ENCODE results near the gene PTGFRN. TPM values are rescaled to one million over a fixed set of nuclear protein-coding genes. Genes with fewer than 3 reads are reported as not detected.

PTGFRN gene
- total RNA-seq, 1 experiment from 2014 or later: 20.7 TPM

DNA sequence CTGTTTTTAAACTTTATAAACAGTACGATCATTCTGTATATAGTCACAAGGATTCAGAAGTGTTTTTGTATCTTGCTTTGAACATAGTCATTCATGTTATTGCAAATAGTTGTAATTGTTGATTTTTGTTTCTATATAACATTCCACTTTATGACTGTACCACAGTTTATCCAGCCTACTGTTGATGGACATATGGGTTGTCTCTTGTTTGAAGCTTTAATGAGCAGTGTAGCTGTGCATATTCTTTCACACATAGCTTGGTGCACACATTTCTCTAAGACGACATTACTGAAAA, 98.0 kb downstream of the PTGFRN start:
- DNase-seq (ENCODE audit: low read depth): no peak
- in situ Hi-C loops (cut with HindIII; ENCODE audit: low pct_unique_long_range_greater_than_20kb, low sequenced_read_pairs): no loop called here

DNA sequence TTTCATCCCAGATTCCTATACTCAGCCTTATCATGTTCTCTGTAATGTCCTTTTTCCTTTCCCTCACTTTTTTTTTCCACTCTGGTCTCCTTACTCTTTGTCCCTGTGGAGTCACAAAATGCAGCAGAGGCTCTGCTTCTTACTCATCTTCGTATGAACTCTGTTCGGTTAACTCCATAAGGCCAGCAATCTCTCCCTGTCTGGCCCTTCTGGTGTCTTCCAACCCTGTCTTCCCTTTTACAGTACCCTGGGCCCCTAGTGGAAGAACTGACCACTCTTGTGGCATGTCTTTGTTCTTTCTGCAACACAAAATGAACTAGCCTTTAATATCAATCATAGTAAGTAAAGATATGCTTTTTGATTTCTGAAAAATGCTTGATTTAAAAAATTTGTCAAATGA, 98.9 kb downstream of the PTGFRN start:
- in situ Hi-C loops (cut with HindIII; ENCODE audit: low pct_unique_long_range_greater_than_20kb, low sequenced_read_pairs): no loop called here
- no peak for DNase-seq (ENCODE audit: low read depth)

DNA sequence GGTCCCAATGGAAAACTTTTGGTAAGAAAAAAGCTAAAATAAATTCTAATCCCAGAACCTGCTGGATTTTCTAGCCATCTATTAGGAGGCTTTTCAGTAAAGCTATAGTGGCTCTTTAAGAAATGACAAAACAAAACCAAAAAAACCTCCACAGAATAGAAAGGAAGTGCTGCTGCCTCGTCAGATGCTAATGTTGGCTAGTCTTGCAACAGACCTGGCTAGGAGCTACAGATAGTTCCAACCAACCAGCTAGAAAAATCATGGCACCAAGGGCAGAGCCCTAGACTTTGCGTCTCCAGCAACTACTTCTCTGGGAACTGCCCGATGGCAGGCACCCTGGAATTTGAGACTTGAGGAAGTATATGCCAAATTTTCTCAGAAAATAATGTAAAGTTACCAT, 99.4 kb downstream of the PTGFRN start:
- in situ Hi-C loops (cut with HindIII; ENCODE audit: low pct_unique_long_range_greater_than_20kb, low sequenced_read_pairs): no loop called here
- no peak for DNase-seq (ENCODE audit: low read depth)

DNA sequence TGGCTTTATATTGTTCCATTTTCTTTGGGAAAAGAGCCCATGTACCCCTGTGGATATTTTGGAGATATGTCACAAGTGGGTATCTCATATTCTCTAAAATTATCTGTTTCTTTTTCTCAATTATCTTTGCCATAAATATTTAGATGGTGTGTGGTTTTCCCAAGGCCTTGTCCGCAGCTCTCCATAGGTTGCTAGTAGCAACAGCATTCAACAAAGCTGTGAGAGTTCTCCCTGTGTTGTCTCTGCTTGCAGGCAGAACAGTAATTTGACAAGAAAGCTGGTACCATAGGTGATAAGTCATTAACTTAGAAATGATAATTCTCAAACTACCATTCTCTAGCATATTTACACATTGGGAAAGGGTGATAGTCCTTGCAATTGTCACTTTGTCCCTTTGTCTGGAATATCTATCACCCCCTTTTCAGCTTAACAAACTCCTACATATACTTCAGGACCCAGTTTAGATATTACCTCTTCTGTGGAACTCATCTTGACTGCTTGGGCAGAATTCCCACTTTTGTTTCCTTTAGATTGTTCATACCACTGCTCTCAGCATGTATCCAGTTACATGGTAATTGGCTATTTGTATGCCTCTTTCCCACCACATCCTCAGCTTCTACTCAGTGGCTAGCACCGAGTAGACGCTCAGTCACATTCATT, 100.7 kb downstream of the PTGFRN start:
- DNase-seq (ENCODE audit: low read depth): no peak

DNA sequence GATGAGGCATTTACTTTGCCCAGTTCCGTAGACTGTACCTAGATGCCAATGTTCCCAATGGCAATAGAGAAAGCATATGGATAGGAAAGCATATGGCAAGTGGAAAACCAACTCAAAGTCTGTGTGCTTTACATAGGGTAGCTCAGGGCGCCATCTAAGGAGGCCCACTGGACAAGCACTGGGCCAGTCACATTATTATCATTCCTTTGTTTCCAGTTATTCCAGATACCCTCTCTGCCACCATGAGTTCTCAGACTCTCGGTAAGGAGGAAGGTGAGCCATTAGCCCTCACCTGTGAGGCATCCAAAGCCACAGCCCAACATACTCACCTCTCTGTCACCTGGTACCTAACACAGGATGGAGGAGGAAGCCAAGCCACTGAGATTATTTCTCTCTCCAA, 101.6 kb downstream of the PTGFRN start:
- no peak for DNase-seq (ENCODE audit: low read depth)
- in situ Hi-C loops (cut with HindIII; ENCODE audit: low pct_unique_long_range_greater_than_20kb, low sequenced_read_pairs): no loop called here

More for the DNA sequence above, 100.7 kb downstream of the PTGFRN start:
- in situ Hi-C loops (cut with HindIII; ENCODE audit: low pct_unique_long_range_greater_than_20kb, low sequenced_read_pairs): no loop called here

DNA sequence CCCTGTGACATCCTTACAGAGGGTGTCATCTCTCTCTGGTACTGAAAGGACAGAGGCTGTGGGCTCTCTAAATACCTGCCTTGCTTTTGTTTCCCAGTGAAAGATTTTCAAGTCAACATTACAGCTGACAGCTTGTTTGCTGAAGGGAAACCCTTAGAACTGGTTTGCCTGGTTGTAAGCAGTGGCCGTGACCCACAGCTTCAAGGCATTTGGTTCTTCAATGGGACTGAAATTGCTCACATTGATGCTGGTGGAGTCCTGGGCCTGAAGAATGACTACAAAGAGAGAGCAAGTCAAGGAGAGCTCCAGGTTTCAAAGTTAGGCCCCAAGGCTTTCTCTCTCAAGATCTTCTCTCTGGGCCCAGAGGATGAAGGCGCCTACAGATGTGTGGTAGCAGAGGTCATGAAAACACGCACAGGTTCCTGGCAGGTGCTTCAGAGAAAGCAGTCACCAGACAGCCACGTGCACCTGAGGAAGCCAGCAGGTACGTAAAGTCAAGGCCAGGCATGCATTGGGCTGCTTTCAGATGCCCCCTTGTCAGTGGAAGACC, 103.7 kb downstream of the PTGFRN start:
- in situ Hi-C loops (cut with HindIII; ENCODE audit: low pct_unique_long_range_greater_than_20kb, low sequenced_read_pairs): no loop called here
- no peak for DNase-seq (ENCODE audit: low read depth)

DNA sequence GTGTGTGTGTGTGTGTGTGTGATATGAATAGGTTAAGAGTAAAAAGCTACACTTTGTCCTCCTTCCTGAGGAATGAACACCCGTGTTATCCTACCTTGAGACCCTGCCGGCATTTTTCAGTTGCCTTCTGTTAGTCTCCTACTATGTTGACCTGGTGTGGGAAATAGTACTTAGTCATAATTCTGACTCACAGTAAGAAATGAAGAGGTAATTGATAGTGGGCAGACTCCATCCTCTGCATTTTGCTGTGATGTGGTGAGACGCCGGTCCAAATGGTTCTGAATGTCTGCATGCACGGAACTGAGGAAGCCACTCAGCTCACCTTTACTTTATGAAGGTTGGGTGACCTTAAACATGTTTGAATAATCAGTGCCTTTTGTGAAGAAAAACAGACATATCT, 104.5 kb downstream of the PTGFRN start:
- DNase-seq (ENCODE audit: low read depth): no peak
- in situ Hi-C loops (cut with HindIII; ENCODE audit: low pct_unique_long_range_greater_than_20kb, low sequenced_read_pairs): no loop called here

DNA sequence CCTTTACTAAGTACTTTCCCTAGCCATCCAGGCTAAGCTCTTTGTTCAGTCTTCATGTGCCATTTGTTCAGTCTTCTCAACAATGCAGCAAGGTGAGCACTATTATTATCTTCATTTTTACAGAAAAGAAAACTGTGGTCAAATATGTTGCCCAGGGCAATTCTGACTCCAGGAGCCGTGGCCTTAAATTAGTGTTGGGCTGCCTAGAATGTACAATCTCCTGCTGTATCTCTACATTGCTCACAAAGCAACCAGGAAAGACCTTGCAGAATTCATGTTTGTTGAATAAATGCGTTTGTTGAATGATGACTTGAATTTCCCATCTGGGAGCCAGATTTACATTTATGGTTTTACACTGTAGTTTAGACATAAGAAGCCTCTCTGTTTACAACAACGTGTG, 106.0 kb downstream of the PTGFRN start:
- DNase-seq (ENCODE audit: low read depth): no peak
- in situ Hi-C loops (cut with HindIII; ENCODE audit: low pct_unique_long_range_greater_than_20kb, low sequenced_read_pairs): no loop called here

DNA sequence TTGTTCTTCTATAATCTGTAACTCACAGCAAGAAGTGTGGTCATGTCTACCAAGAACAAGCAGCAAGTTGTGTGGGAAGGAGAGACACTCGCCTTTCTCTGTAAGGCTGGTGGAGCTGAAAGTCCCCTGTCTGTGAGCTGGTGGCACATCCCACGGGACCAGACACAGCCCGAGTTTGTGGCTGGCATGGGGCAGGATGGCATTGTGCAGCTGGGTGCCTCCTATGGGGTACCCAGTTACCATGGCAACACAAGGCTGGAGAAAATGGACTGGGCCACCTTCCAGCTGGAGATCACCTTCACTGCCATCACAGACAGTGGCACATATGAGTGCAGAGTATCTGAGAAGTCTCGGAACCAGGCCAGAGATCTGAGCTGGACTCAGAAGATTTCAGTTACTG, 107.3 kb downstream of the PTGFRN start:
- DNase-seq (ENCODE audit: low read depth): no peak
- in situ Hi-C loops (cut with HindIII; ENCODE audit: low pct_unique_long_range_greater_than_20kb, low sequenced_read_pairs): no loop called here

DNA sequence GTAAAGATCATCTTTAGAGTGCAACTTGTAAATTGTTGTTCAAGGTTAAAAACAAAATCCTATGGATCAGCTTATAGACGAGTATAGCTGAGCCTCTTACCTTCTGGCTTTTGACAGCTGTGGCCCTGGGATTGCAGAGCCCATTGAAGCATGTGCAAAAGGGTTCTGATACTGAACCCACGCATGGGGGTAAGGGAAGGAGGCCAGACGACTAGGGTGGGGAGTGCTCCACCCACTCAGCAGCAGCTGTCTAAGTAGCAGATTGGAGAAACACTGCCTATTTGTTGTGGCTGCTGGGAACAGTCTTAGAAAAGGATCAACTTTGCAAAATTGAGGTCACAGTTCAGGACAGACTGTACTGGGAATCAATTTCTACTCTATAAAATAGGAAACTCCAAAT, 107.9 kb downstream of the PTGFRN start:
- no peak for DNase-seq (ENCODE audit: low read depth)
- in situ Hi-C loops (cut with HindIII; ENCODE audit: low pct_unique_long_range_greater_than_20kb, low sequenced_read_pairs): no loop called here

DNA sequence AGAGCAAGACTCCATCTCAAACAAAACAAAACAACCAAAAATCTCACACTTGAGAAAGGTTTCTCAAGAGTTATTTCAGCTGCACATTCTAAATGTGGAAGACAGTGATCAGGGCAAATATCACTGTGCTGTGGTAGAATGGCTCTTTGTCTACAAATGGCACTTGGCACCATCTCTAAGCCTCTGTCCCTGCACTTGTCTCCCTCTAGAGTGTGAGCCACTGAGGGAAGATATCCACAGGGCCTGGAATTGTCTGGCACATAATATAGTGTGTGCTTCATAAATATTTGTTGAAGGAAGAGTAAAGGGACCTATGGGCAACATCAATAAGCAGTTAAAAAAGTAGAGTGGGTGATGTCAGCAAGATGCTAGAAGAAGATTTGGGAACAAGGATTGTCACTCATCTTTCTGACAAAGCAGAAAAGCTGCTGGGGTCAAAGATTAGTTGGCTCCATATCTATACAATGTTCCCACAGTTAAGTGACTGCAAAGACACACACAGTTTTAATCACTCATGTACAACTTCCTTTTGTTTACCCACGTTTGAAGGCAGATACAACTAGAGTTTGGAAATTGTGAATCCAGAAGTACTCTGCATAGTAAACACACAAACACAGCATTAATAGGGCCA, 110.9 kb downstream of the PTGFRN start:
- in situ Hi-C loops (cut with HindIII; ENCODE audit: low pct_unique_long_range_greater_than_20kb, low sequenced_read_pairs): no loop called here
- DNase-seq (ENCODE audit: low read depth): no peak

DNA sequence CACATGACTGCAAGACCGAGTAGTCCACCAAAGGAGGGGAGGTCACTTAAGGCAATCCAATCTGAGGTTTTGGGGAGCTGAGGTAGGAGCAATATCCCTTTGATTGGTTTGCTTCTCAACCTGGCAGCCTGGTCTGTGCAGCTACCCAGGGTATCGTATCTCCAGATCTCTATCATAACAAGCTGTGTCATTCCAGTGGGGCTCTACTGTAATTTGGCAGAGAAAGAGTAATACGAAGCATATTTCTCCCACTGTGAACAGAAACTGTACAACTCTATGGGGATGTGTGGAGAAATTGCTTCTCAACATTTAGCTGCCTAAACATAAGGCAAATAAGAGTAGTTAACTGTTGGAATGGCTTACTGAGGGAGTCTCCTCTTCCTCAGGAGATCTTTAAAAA, 112.4 kb downstream of the PTGFRN start:
- in situ Hi-C loops (cut with HindIII; ENCODE audit: low pct_unique_long_range_greater_than_20kb, low sequenced_read_pairs): no loop called here

DNA sequence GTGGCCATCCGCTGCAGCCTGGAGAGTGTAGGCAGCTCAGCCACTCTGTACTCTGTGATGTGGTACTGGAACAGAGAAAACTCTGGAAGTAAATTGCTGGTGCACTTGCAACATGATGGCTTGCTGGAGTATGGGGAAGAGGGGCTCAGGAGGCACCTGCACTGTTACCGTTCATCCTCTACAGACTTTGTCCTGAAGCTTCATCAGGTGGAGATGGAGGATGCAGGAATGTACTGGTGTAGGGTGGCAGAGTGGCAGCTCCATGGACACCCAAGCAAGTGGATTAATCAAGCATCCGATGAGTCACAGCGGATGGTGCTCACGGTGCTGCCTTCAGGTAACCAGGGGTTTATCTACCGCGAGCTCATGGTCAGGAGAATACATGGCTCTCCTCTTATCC, 115.9 kb downstream of the PTGFRN start:
- DNase-seq (ENCODE audit: low read depth): no peak
- in situ Hi-C loops (cut with HindIII; ENCODE audit: low pct_unique_long_range_greater_than_20kb, low sequenced_read_pairs): no loop called here

More for the DNA sequence above, 112.4 kb downstream of the PTGFRN start:
- no peak for DNase-seq (ENCODE audit: low read depth)

DNA sequence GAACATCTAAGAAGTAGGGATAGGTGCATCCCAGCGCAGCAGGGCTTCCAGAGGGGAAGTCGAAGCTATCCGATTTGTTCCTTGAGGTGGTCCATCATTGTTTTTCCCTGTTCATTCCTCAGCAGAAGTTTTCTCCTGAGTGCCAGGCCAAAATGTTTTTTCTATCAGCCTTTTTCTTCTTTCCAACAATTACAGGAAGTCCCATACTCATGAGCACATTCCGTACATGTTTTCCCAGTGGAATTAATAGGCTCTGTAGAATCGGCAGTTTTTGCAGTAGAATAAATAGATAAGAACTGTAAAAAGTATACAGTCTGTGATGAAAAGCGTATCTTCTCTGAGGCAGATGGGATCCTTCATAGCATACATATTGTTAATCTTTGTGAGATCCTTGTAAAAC, 116.6 kb downstream of the PTGFRN start:
- in situ Hi-C loops (cut with HindIII; ENCODE audit: low pct_unique_long_range_greater_than_20kb, low sequenced_read_pairs): no loop called here
- no peak for DNase-seq (ENCODE audit: low read depth)

DNA sequence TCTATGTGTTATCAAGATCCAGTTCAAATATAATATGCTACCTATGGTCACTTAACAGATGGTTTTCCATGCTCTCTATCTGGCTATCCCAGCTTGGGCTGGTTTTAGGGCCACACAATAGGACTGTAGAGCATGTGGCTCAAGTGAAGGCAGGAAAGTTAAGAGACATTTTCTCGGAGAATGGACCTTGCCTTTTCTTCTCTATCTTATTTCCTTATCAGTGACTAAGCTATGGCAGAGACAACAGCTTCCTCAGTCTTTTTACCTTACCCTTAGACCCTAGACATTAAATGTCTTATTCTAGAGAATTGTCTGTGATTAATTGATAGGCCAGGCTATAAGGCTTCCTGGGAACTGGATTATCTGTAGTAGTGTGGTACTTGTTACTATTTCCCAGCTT, 120.0 kb downstream of the PTGFRN start:
- DNase-seq (ENCODE audit: low read depth): no peak
- in situ Hi-C loops (cut with HindIII; ENCODE audit: low pct_unique_long_range_greater_than_20kb, low sequenced_read_pairs): no loop called here

DNA sequence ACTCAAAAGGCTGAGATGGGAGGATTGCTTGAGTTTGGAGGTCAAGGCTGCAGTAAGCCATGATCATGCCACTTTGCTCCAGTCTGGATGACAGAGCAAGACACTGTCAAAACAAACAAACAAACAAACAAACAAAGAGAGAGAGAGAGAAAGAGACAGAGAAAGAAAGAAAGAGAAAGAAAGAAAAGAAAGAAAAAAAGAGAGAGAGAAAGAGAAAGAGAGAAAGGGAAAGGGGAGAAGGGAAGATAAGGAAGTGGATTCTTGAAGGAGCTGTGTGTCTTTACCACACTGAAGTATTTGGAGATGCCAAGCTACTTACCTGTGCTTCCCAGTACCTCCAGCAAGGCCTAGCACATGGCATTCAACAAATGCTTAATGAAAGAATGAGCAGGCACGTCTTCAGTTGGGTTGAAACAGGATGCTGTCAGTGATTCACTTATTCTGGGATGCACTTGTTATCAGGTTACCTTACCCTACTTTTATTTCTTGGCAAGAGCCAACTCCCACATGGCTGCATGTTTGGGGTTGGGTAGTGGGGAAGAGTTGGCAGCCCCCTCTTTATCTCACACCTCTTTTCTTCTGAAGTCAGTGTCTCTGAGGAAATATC, 120.7 kb downstream of the PTGFRN start:
- DNase-seq (ENCODE audit: low read depth): no peak
- in situ Hi-C loops (cut with HindIII; ENCODE audit: low pct_unique_long_range_greater_than_20kb, low sequenced_read_pairs): no loop called here

DNA sequence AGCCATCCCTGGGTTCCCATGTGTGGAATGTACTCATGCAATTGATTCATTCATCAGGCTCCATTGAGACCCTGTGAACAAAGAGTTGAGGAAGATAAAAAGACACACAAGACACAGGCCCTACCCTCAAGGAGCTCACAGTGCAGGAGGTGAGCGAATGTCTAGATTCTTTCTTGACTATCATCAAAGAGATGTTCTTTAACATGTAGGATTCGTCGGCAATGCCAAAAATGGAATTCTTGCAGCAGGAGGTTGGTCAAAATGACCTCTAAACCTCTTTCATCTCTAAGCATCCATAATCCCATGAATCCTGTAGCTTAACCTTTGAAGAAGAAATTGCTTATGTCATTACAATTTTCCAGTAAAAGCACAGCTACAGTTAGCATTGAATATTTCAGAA, 122.5 kb downstream of the PTGFRN start:
- DNase-seq (ENCODE audit: low read depth): no peak
- in situ Hi-C loops (cut with HindIII; ENCODE audit: low pct_unique_long_range_greater_than_20kb, low sequenced_read_pairs): no loop called here

DNA sequence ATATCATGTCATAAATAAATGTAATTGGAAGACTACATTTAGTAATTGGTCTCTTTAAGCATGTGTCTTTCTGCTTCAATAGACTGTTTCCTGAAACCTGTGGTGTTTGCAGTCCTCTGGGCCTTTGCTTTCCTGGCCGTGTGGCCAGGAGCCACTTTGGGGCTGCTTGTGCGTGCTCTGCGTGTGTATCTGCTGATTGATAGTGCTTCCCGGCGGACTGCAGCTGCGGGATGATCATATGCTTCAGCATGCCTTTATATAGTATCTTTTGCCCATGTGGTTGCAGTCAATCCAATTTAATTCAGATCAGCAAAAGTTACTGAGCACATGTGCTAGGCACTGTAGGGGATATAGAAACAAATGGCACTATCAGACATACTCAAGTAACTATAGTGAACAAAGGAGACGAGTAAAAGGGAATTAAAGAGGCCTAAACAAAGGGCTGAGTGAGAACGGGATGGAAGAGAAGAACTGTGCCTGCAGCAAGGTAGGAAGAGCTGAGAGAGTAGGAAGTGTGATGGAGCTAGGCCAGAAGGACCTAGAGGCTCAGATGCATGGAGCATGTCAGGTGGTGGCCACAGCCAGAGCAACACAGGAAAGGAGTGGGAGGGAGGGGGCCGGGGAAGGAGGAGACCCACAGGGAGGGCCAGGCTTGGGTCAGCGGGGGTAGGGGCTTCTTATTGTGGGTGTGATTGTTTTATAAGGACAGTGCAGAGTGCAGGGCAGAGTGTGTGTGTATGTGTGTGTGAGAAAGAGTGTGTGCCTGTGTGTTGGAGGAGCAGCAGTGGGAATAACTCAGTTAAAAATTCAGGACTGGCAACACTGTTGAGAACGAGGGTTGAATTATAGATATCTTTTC, 123.2 kb downstream of the PTGFRN start:
- no peak for DNase-seq (ENCODE audit: low read depth)
- in situ Hi-C loops (cut with HindIII; ENCODE audit: low pct_unique_long_range_greater_than_20kb, low sequenced_read_pairs): no loop called here

DNA sequence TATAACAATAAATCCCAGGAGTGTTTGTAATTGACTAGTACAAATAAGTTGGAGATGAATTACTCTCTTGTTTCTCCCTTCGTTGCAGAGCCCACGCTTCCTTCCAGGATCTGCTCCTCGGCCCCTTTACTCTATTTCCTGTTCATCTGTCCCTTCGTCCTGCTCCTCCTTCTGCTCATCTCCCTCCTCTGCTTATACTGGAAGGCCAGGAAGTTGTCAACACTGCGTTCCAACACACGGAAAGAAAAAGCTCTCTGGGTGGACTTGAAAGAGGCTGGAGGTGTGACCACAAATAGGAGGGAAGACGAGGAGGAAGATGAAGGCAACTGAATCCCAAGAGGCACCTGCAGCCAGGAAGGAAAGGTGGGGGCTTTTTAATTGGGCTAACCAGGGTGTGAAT, 124.1 kb downstream of the PTGFRN start:
- no peak for DNase-seq (ENCODE audit: low read depth)
- in situ Hi-C loops (cut with HindIII; ENCODE audit: low pct_unique_long_range_greater_than_20kb, low sequenced_read_pairs): no loop called here
